ENCODE results near the gene GREB1.

The GREB1 gene

DNA sequence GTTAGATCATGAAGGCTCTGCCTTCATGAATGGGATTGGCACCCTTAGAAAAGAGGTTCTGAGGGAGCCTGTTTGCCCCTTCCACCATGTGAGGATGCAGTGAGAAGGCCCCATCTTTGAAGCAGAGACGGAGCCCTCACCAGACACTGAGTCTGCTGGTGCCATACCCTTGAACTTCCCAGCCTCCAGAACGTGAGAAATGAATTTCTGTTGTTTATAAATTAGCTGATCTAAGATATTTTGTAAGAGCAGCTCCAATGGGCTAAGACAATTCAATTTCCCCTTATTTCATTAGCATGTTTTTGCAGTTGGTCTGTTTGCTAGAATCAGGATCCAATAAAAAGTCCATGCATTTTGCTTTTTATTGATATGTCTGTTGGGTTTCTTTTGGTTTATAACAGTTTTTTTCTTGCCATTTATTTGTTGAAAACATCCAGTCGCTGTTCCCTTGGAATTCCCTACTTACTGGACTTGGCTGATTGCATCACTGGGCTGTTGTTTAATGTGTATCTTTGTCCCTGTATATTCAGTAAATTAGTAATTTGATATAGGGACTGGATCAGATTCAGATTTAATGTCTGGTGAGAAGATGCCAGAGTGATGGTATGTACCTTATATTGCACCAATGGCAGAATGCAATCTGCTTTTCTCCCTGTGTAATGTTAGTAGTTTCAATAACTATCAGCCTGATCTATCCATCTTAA is 24.0 kb upstream of the GREB1 start:
- Histone ChIP-seq H3K4me3 (ENCODE audit: low read length) (no peak overlapping the region), H3K9ac (ENCODE audit: low read depth, low read length) (no peak overlapping the region), H3K36me3 (ENCODE audit: insufficient read depth, low read length) (no peaks in the 10 kb centered on the region), H3K4me1 (ENCODE audit: insufficient read depth, low read length) (peaks cover 13% of the 10 kb centered on the region), H3K27ac (ENCODE audit: low read depth, low read length) (no peak overlapping the region), H3K9me3 (ENCODE audit: insufficient read depth, low read depth, low read length) (no peaks in the 10 kb centered on the region), H3K27me3 (ENCODE audit: insufficient read depth, low read length) (no peaks in the 10 kb centered on the region)
- 88% methylated on average over 3 of the region's 3 CpGs for WGBS

- H3K4me3 ChIP-seq (ENCODE audit: low read length), result no peak overlapping the region
- H3K4me1 ChIP-seq (ENCODE audit: insufficient read depth, low read length), result peaks cover 21% of the 10 kb centered on the region
- no peaks in the 10 kb centered on the region for H3K36me3 ChIP-seq (ENCODE audit: insufficient read depth, low read length)
- no peaks in the 10 kb centered on the region for H3K9me3 ChIP-seq (ENCODE audit: insufficient read depth, low read depth, low read length)
- no peaks in the 10 kb centered on the region for H3K27me3 ChIP-seq (ENCODE audit: insufficient read depth, low read length)
- no peak overlapping the region for H3K9ac ChIP-seq (ENCODE audit: low read depth, low read length)
- WGBS, result 85% methylated on average over 5 of the region's 5 CpGs
- no peak overlapping the region for H3K27ac ChIP-seq (ENCODE audit: low read depth, low read length)
Measured at GRCh38 chr2:11512431-11512830, 21.4 kb upstream of the GREB1 start.

GRCh38 chr2:11513319-11513718 is 20.5 kb upstream of the GREB1 start:
- Histone ChIP-seq H3K36me3 (ENCODE audit: insufficient read depth, low read length) (no peaks in the 10 kb centered on the region), H3K9me3 (ENCODE audit: insufficient read depth, low read depth, low read length) (no peaks in the 10 kb centered on the region), H3K27ac (ENCODE audit: low read depth, low read length) (no peak overlapping the region), H3K9ac (ENCODE audit: low read depth, low read length) (no peak overlapping the region), H3K27me3 (ENCODE audit: insufficient read depth, low read length) (no peaks in the 10 kb centered on the region), H3K4me3 (ENCODE audit: low read length) (no peak overlapping the region), H3K4me1 (ENCODE audit: insufficient read depth, low read length) (peaks cover 21% of the 10 kb centered on the region)
- WGBS, result 98% methylated on average over 5 of the region's 5 CpGs

DNA sequence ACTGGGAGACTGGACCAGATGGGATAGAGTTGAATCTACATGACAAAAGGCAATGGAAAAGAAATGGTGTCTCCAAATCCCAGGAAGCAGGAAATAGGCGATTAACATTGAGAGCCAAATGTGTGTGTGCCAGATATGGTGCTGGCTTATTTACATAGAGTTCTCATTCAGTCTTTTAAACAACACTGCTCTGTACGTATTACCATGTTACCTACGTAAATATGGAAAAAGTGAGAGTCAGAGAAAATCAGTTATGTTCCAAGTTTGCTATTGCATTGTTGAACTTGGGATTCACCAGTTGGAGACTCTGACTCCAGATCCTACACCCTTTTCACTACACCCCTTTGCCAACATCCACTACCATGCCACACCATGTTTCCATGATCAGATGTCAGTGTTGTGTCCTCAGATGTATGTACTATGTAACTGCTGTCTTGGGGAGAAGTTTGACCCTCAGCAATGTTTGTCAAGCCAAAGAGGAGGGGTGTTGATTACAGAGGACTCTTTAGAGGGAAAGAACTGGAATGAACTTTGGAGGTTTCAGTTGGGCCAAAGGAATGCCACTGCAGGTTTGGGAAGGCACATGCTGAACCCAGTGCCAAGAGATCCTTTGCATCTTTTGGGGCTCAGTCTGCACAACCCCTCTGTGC is 19.6 kb upstream of the GREB1 start:
- H3K4me3 ChIP-seq (ENCODE audit: low read length), result no peak overlapping the region
- WGBS, result 88% methylated on average over 3 of the region's 3 CpGs
- no peaks in the 10 kb centered on the region for H3K27me3 ChIP-seq (ENCODE audit: insufficient read depth, low read length)
- no peaks in the 10 kb centered on the region for H3K9me3 ChIP-seq (ENCODE audit: insufficient read depth, low read depth, low read length)
- no peak overlapping the region for H3K27ac ChIP-seq (ENCODE audit: low read depth, low read length)
- no peaks in the 10 kb centered on the region for H3K36me3 ChIP-seq (ENCODE audit: insufficient read depth, low read length)
- no peak overlapping the region for H3K9ac ChIP-seq (ENCODE audit: low read depth, low read length)
- peaks cover 21% of the 10 kb centered on the region for H3K4me1 ChIP-seq (ENCODE audit: insufficient read depth, low read length)

DNA sequence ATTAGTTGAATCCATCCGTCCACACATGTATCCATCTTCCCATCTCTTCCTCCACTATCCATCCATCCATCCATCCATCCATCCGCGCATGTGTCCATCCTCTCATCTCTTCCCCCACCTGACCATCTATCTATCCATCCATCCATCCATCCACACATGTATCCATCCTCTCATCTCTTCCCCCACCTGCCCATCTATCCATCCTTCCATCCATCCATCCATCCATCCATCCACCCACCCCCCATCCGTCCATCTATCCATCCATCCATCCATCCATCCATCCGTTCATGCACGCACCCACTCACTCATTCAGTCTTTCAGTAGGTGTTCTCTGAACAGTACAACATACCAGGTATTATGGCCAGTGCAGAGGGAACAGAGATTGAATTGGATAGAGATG is 18.9 kb upstream of the GREB1 start:
- 97% methylated on average over 6 of the region's 6 CpGs for WGBS
- H3K27ac ChIP-seq (ENCODE audit: low read depth, low read length), result no peak overlapping the region
- no peak overlapping the region for H3K9ac ChIP-seq (ENCODE audit: low read depth, low read length)
- peaks cover 21% of the 10 kb centered on the region for H3K4me1 ChIP-seq (ENCODE audit: insufficient read depth, low read length)
- no peaks in the 10 kb centered on the region for H3K27me3 ChIP-seq (ENCODE audit: insufficient read depth, low read length)
- no peak overlapping the region for H3K4me3 ChIP-seq (ENCODE audit: low read length)
- no peaks in the 10 kb centered on the region for H3K9me3 ChIP-seq (ENCODE audit: insufficient read depth, low read depth, low read length)
- H3K36me3 ChIP-seq (ENCODE audit: insufficient read depth, low read length), result no peaks in the 10 kb centered on the region

DNA sequence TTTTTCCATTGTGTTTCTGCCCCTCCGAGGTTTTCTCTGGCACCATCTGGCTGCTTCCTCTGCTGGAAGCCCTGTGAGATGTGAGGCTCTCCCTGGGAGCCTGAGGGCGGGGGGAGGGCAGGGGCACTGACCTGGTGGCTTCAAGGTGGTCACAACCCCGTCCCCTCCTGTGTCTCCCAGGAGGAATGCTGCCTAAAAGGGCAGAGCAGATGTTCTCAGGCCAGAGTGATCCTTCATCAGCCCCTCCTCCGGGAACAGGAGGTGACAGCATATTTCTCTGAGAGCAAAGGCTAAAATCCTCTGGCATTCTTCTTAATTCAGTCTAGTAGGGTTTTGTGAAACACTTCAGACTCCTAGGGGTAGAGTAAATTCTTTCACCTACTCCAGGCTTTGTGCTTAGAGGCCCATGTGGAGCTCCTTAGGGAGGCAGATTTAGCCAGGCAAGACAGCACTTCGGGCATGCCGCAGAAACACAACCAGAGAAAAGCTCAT is 18.3 kb upstream of the GREB1 start:
- Histone ChIP-seq H3K36me3 (ENCODE audit: insufficient read depth, low read length) (no peaks in the 10 kb centered on the region), H3K27me3 (ENCODE audit: insufficient read depth, low read length) (no peaks in the 10 kb centered on the region), H3K9me3 (ENCODE audit: insufficient read depth, low read depth, low read length) (no peaks in the 10 kb centered on the region), H3K9ac (ENCODE audit: low read depth, low read length) (no peak overlapping the region), H3K4me3 (ENCODE audit: low read length) (no peak overlapping the region), H3K27ac (ENCODE audit: low read depth, low read length) (peak overlapping the region; percentile 17; the same call in 1 of the 2 replicates), H3K4me1 (ENCODE audit: insufficient read depth, low read length) (peaks cover 21% of the 10 kb centered on the region)
- 71% methylated on average over 6 of the region's 6 CpGs for WGBS

DNA sequence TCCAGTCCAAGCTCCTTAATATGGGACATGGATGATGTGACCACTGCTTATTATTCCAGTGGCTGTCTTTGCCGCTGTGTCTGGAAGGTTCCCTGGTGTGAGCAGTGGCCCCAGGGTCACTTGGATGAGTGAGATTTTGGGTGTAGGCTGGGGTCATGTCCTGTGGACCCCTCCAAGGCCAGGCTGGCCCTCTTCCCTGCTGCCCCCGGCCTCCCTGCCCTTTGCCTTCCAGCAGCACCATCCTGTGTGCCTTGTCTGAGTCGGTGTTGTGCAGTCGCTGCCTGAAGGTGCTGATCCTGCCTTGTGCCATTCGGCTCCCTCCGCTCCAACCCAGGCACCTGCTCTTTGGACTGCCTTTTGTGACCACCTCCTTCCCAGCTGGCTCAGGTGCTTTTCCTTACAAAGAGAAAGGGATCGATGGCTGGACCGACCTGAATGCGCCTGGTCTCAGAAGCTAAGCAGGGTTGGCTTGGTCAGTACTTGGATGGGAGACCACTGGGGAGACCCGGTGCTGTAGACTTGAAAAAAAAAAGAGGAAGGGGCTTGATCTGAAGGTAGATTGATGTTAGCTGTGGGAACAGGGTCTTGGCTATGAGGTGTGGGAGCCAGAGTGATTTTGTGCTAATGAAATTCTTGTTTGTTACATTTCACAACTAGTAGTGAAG is 16.7 kb upstream of the GREB1 start:
- Histone ChIP-seq H3K27ac (ENCODE audit: low read depth, low read length) (no peak overlapping the region), H3K9ac (ENCODE audit: low read depth, low read length) (no peak overlapping the region), H3K4me1 (ENCODE audit: insufficient read depth, low read length) (peaks cover 21% of the 10 kb centered on the region), H3K27me3 (ENCODE audit: insufficient read depth, low read length) (no peaks in the 10 kb centered on the region), H3K36me3 (ENCODE audit: insufficient read depth, low read length) (no peaks in the 10 kb centered on the region), H3K4me3 (ENCODE audit: low read length) (no peak overlapping the region), H3K9me3 (ENCODE audit: insufficient read depth, low read depth, low read length) (no peaks in the 10 kb centered on the region)
- WGBS, result 93% methylated on average over 10 of the region's 10 CpGs

DNA sequence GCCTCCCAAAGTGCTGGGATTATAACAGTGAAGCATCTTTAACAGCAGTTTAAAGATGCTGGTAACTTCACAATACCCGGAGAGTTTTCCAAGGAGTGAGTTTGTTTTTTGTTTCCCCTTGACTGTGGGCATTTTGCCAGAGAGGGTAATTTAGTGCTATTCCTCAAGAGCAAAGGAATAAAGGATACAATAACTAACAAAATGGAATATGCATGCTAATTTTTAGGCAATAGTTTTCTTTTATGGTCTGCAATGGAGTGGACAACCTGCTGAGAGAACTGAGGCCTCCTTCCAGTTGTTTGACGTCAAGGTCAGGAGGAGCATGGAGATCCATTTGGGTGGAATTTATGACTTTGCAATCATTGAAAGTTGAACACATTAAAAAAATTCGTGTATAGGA is 15.9 kb upstream of the GREB1 start:
- 90% methylated on average over 3 of the region's 3 CpGs for WGBS
- Histone ChIP-seq H3K36me3 (ENCODE audit: insufficient read depth, low read length) (no peaks in the 10 kb centered on the region), H3K27me3 (ENCODE audit: insufficient read depth, low read length) (no peaks in the 10 kb centered on the region), H3K9ac (ENCODE audit: low read depth, low read length) (no peak overlapping the region), H3K9me3 (ENCODE audit: insufficient read depth, low read depth, low read length) (no peaks in the 10 kb centered on the region), H3K27ac (ENCODE audit: low read depth, low read length) (no peak overlapping the region), H3K4me1 (ENCODE audit: insufficient read depth, low read length) (peaks cover 21% of the 10 kb centered on the region), H3K4me3 (ENCODE audit: low read length) (no peak overlapping the region)

- Histone ChIP-seq H3K27me3 (ENCODE audit: insufficient read depth, low read length) (no peaks in the 10 kb centered on the region), H3K27ac (ENCODE audit: low read depth, low read length) (no peak overlapping the region), H3K4me1 (ENCODE audit: insufficient read depth, low read length) (peaks cover 6% of the 10 kb centered on the region), H3K9me3 (ENCODE audit: insufficient read depth, low read depth, low read length) (no peaks in the 10 kb centered on the region), H3K4me3 (ENCODE audit: low read length) (no peak overlapping the region), H3K36me3 (ENCODE audit: insufficient read depth, low read length) (no peaks in the 10 kb centered on the region), H3K9ac (ENCODE audit: low read depth, low read length) (no peak overlapping the region)
- WGBS, result 87% methylated on average over 3 of the region's 3 CpGs
Measured at GRCh38 chr2:11520092-11520693, 13.7 kb upstream of the GREB1 start.

- no peak overlapping the region for H3K27ac ChIP-seq (ENCODE audit: low read depth, low read length)
- H3K9me3 ChIP-seq (ENCODE audit: insufficient read depth, low read depth, low read length), result no peaks in the 10 kb centered on the region
- H3K27me3 ChIP-seq (ENCODE audit: insufficient read depth, low read length), result no peaks in the 10 kb centered on the region
- no peaks in the 10 kb centered on the region for H3K36me3 ChIP-seq (ENCODE audit: insufficient read depth, low read length)
- H3K4me3 ChIP-seq (ENCODE audit: low read length), result no peak overlapping the region
- no peaks in the 10 kb centered on the region for H3K4me1 ChIP-seq (ENCODE audit: insufficient read depth, low read length)
- 93% methylated on average over 8 of the region's 8 CpGs for WGBS
- H3K9ac ChIP-seq (ENCODE audit: low read depth, low read length), result no peak overlapping the region
Measured at GRCh38 chr2:11521775-11522174, 12.1 kb upstream of the GREB1 start.

GRCh38 chr2:11524470-11524869 is 9.4 kb upstream of the GREB1 start:
- Histone ChIP-seq H3K4me3 (ENCODE audit: low read length) (no peak overlapping the region), H3K4me1 (ENCODE audit: insufficient read depth, low read length) (no peaks in the 10 kb centered on the region), H3K27ac (ENCODE audit: low read depth, low read length) (no peak overlapping the region), H3K9me3 (ENCODE audit: insufficient read depth, low read depth, low read length) (no peaks in the 10 kb centered on the region), H3K9ac (ENCODE audit: low read depth, low read length) (no peak overlapping the region), H3K36me3 (ENCODE audit: insufficient read depth, low read length) (no peaks in the 10 kb centered on the region), H3K27me3 (ENCODE audit: insufficient read depth, low read length) (no peaks in the 10 kb centered on the region)
- WGBS, result 93% methylated on average over 2 of the region's 2 CpGs

Data from HUES64 (cell line).